H7 (cell line): ENCODE data around the gene ZDHHC15. TPM values are rescaled to one million over a fixed set of nuclear protein-coding genes. Genes with fewer than 3 reads are reported as not detected.
"Not testable (repeated sequence)": the region's sequence is repeated elsewhere in the genome, so short reads cannot be mapped to it uniquely, and the experiment has no call there.

ENCODE experiments used
- DNase-seq: peaks from one replicate; pipeline ENCODE4 v3.0.0; 2012
- H3K27me3 ChIP-seq: 2 replicates; pipeline ENCODE4 v1.6.0; 2011; ENCODE audit warnings: mild to moderate bottlenecking, low read length; ENCODE audit not compliant: control insufficient read depth, insufficient read depth
- H3K36me3 ChIP-seq: replicated peaks from 2 replicates; pipeline ENCODE4 v1.5.1; 2011; ENCODE audit warnings: low read length; ENCODE audit not compliant: control insufficient read depth, insufficient read depth
- H3K4me3 ChIP-seq: 2 replicates; pipeline ENCODE4 v1.5.1; 2011; ENCODE audit warnings: low read depth, mild to moderate bottlenecking, control low read depth, low read length, moderate library complexity; ENCODE audit not compliant: insufficient read depth
- total RNA-seq: library from RNA; depleted of rRNA; stranded (reverse); fragments of >200 nt; shearing (Covaris generic); gene quantifications from 2 replicates; pipeline ENCODE4 v1.2.3, GENCODE V29; 2014; rRNA removed

The ZDHHC15 gene
- total RNA-seq, 1 experiment from 2014 or later = 1.5 TPM

DNA sequence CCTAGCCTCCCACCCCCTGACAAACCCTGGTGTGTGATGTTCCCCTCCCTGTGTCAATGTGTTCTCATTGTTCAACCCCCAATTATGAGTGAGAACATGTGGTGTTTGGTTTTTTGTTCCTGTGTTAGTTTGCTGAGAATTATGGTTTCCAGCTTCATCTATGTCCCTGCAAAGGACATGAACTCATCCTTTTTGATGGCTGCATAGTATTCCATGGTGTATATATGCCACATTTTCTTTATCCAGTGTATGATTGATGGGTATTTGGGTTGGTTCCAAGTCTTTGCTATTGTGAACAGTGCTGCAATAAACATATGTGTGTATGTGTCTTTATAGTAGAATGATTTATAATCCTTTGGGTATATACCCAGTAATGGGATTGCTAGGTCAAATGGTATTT is 174.2 kb downstream of the ZDHHC15 start:
- not testable (repeated sequence) for DNase-seq, H3K4me3 ChIP-seq, H3K36me3 ChIP-seq, H3K27me3 ChIP-seq

DNA sequence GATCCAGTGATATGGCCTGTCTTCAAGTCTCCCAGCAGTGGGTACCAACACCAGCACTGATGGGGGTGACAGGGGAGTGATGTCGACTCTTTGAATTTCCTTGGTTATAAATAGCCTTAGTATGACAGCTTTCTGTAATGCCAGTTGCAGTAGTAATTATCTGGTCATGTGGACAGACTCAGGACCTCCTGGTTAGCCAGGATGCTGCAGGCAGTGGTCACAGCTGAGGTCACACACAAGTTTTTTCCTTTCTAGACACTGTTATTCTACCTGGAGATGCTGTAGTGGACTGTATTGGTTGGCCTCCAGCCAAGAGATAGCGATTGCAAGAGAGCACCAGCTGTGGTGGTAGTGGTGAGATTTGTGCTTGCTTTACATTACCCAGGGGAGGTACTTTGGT is 185.3 kb downstream of the ZDHHC15 start:
- no peak for DNase-seq
- H3K27me3 ChIP-seq = no peaks in the 10 kb centered on the region
- H3K36me3 ChIP-seq = no peaks in the 10 kb centered on the region
- H3K4me3 ChIP-seq = no peak overlapping the region

DNA sequence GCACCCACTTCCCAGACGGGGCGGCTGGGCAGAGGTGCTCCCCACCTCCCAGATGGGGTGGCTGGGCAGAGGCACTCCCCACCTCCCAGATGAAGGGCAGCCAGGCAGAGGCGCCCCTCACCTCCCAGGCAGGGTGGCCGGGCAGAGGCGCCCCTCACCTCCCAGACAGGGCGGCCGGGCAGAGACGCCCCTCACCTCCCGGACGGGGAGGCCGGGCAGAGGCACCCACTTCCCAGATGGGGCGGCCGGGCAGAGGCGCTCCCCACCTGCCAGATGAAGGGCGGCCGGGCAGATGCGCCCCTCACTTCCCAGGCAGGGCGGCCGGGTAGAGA is 187.7 kb downstream of the ZDHHC15 start:
- no peaks in the 10 kb centered on the region for H3K36me3 ChIP-seq
- no peaks in the 10 kb centered on the region for H3K27me3 ChIP-seq
- no peak overlapping the region for H3K4me3 ChIP-seq
- DNase-seq = no peak

DNA sequence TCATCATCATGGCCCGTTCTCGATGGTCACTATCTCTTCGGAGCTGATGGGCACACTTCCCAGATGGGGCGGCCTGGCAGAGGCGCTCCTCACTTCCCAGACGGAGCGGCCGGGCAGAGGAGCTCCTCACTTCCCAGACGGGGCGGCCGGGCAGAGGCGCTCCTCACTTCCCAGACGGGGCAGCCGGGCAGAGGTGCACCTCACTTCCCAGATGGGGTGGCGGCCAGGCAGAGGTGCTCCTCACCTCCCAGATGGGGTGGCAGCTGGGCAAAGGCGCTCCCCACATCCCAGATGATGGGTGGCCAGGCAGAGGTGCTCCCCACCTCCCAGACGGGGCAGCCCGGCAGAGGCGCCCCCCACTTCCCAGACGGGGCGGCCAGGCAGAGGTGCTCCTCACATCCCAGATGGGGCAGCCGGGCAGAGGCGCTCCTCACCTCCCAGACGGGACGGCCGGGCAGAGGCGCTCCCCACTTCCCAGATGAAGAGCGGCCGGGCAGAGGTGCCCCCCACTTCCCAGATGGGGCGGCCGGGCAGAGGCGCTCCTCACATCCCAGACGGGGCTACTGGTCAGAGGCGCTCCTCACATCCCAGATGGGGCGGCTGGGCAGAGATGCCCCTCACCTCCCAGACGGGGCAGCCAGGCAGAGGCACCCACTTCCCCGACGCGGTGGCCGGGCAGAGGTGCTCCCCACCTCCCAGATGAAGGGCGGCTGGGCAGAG is 188.3 kb downstream of the ZDHHC15 start:
- not testable (repeated sequence) for H3K4me3 ChIP-seq, H3K36me3 ChIP-seq, H3K27me3 ChIP-seq, DNase-seq

DNA sequence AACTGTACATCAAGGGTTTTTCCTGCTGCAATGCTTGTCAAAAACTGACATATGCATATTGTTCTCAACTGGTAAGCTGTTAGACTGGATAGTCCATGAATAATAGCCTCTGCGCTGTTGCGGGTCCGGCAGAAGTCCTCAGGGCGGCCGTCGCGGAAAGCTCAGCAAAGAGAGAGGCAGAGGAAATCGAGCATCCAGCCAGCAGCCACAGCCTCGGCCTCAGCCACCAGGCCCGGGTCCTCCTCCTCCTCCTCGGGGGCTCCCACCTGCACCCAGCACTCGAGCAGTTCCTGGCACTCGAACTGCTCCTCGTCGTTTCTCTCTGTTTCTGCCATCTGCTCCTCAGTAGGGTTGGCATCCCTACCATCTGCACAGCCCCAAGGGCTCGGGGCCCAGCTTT is 195.2 kb downstream of the ZDHHC15 start:
- Histone ChIP-seq H3K27me3 (no peaks in the 10 kb centered on the region), H3K36me3 (no peaks in the 10 kb centered on the region), H3K4me3 (no peak overlapping the region)
- no peak for DNase-seq

Other genes starting within 250 kb of the ZDHHC15 start
- gene UPRT, start 249.0 kb downstream of the ZDHHC15 start, total RNA-seq = 13.2 and 15.9 TPM in 2 replicates